Type B pancreatic cell (in vitro differentiated cells): ENCODE measurements around the gene MIPOL1. TPM values are rescaled to one million over a fixed set of nuclear protein-coding genes. Genes with fewer than 3 reads are reported as not detected.
A peak's percentile ranks its signal among the peaks of the same experiment; 100 is the strongest.

Experiments used
- DNase-seq: peaks from one replicate; pipeline ENCODE4 v3.0.0; 2021; ENCODE audit warnings: mixed read lengths; ENCODE audit not compliant: unreplicated experiment; ENCODE audit errors: extremely low spot score
- H3K27ac Mint-ChIP-seq: 2 replicates; pipeline ENCODE4 v1.8.0; 2021; ENCODE audit warnings: mild to moderate bottlenecking, mixed read lengths
- H3K27me3 Mint-ChIP-seq: 2 replicates; pipeline ENCODE4 v1.8.0; 2021; ENCODE audit warnings: mixed read lengths
- H3K36me3 Mint-ChIP-seq: 2 replicates; pipeline ENCODE4 v1.8.0; 2021; ENCODE audit warnings: mixed read lengths
- H3K4me1 Mint-ChIP-seq: one replicate; pipeline ENCODE4 v1.8.0; 2021; ENCODE audit warnings: mixed read lengths; ENCODE audit not compliant: unreplicated experiment
- H3K4me3 Mint-ChIP-seq: 2 replicates; pipeline ENCODE4 v1.8.0; 2021; ENCODE audit warnings: mild to moderate bottlenecking, mixed read lengths
- H3K9me3 Mint-ChIP-seq: 2 replicates; pipeline ENCODE4 v1.8.0; 2021; ENCODE audit warnings: mixed read lengths
- total RNA-seq: library from RNA; stranded (reverse); gene quantifications from 2 replicates; pipeline ENCODE4 v1.2.1, GENCODE V29; 2021; ENCODE audit warnings: low replicate concordance
- TF ChIP-seq, protein P1 (sequence below): fragments of 200-600 bp; sonication (generic); conservative IDR thresholded peaks from 2 replicates; pipeline ENCODE4 v1.5.0; 2021; ENCODE audit warnings: antibody characterized with exemption, mild to moderate bottlenecking

MIPOL1 gene
- total RNA-seq, 1 donor from 2014 or later = 14.5 TPM

DNA sequence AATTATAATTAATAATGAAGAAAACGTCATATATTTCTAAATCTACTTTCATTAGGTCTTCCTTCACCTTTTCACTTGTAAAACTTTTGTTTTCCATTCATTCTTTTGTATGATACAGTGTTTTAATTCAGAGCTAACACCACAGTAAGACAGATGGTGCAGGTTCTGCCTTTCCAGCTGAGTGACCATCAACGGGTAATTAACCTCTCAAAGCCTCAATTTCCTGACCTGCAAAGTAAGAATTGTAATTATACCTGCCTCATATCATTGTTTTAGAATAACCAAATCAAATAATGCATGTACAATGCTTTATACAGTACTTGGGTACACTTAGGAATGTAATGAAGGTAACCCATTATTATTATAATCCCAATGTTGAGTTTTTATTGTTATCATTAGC, 239.8 kb downstream of the MIPOL1 start:
- H3K27ac Mint-ChIP-seq = no peak overlapping the region

DNA sequence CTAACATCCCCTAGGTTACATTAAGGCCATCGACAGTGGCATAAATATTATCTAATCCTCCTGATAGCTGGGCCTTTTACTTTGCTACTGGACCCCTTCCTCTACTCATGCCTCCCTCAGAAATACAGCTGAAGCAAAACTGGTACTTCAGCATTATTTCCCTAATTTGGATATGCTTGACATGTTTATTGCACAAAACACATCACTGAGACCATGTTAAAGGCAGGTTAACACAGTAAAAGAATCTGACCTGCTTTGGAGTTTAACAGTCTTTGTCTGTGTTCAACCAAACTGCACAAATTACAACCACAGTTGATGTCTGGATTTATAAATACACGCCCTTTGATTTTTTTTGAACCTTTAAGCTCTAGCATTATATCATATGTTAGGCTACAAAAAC, 240.7 kb downstream of the MIPOL1 start:
- no peaks in the 10 kb centered on the region for H3K4me1 Mint-ChIP-seq
- no peaks in the 10 kb centered on the region for H3K27me3 Mint-ChIP-seq
- no peak overlapping the region for H3K27ac Mint-ChIP-seq
- H3K9me3 Mint-ChIP-seq = peaks cover 5% of the 10 kb centered on the region
- H3K4me3 Mint-ChIP-seq = no peak overlapping the region
- no peak for DNase-seq
- TF ChIP-seq, protein P1, sequence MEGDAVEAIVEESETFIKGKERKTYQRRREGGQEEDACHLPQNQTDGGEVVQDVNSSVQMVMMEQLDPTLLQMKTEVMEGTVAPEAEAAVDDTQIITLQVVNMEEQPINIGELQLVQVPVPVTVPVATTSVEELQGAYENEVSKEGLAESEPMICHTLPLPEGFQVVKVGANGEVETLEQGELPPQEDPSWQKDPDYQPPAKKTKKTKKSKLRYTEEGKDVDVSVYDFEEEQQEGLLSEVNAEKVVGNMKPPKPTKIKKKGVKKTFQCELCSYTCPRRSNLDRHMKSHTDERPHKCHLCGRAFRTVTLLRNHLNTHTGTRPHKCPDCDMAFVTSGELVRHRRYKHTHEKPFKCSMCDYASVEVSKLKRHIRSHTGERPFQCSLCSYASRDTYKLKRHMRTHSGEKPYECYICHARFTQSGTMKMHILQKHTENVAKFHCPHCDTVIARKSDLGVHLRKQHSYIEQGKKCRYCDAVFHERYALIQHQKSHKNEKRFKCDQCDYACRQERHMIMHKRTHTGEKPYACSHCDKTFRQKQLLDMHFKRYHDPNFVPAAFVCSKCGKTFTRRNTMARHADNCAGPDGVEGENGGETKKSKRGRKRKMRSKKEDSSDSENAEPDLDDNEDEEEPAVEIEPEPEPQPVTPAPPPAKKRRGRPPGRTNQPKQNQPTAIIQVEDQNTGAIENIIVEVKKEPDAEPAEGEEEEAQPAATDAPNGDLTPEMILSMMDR = no peak
- H3K36me3 Mint-ChIP-seq = peaks cover under 1% of the 10 kb centered on the region

More for the DNA sequence above, 239.8 kb downstream of the MIPOL1 start:
- Mint-ChIP-seq H3K36me3 (no peaks in the 10 kb centered on the region), H3K4me3 (no peak overlapping the region), H3K27me3 (no peaks in the 10 kb centered on the region), H3K9me3 (peaks cover 5% of the 10 kb centered on the region), H3K4me1 (no peaks in the 10 kb centered on the region)
- TF ChIP-seq, protein P1 = no peak
- DNase-seq = no peak

DNA sequence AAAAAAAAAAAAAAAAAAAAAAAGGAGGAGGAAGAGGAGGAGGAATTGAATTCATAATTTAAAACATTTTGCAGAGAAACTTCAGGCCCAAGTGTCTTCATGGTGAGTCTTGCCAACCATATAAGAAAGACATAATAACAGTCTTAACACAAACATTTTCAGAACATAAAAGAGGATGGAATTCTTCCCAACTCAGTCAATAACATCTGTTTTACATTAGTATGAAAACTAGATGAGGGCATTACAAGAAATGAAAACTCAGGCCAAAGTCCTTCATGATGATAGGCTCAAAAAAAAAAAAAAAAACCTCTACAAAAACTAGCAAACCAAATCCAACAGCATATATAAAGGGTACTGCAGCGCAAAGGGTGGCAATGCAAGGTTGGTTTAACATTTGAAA, 245.7 kb downstream of the MIPOL1 start:
- TF ChIP-seq, protein P1 = no peak
- Mint-ChIP-seq H3K4me3 (no peak overlapping the region), H3K36me3 (peaks cover 3% of the 10 kb centered on the region), H3K27ac (no peak overlapping the region), H3K9me3 (no peaks in the 10 kb centered on the region), H3K27me3 (no peaks in the 10 kb centered on the region), H3K4me1 (no peaks in the 10 kb centered on the region)
- no peak for DNase-seq

DNA sequence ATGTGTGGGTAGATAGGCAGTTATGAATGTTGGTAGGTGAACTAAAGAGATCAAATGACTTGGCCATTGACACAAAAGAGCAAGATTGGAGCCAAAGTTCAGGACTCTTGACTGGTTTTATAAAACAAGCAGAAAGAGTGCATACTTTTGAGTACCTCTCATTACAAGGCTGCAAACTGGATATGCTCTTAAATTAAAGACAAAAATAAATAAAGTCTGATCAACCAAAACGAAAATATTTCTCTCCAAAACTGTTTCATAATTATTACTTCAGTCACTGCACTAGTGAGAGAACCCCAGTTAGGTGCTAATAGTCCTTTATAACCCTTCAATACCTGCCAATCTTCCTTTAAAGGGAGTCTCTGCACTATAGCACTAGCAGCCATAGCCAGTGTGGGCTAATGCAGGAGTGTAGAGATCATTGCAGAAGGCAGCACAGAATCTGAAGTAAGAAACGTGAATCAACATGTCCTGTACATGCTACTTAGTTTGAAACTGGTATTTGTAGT, 250.2 kb downstream of the MIPOL1 start:
- Mint-ChIP-seq H3K4me3 (no peak overlapping the region), H3K4me1 (peaks cover 6% of the 10 kb centered on the region), H3K27ac (no peak overlapping the region), H3K9me3 (no peaks in the 10 kb centered on the region), H3K27me3 (no peaks in the 10 kb centered on the region), H3K36me3 (peaks cover 3% of the 10 kb centered on the region)
- TF ChIP-seq, protein P1 = no peak
- no peak for DNase-seq

DNA sequence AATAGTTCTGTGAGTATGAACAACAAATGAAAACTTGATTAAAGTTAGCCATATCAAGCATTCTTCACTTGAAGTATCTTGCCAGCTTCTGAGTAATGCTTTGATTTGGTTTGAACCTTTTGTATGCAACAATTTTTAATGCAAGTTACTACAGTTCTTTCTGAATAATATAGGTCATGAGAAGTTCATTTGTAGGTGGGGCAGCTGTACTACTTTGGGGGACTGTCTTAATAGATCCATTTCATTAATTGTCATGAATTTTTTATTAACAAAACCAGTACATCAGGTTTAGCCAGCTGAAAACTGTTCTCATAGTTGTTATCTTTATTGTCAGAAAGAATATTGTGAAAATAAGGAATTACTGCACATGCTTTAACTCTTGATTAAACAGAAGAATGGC, 254.6 kb downstream of the MIPOL1 start:
- H3K36me3 Mint-ChIP-seq = no peaks in the 10 kb centered on the region
- H3K27ac Mint-ChIP-seq = peak overlapping the region; percentile 41
- no peaks in the 10 kb centered on the region for H3K9me3 Mint-ChIP-seq
- H3K4me1 Mint-ChIP-seq = peaks cover 6% of the 10 kb centered on the region
- no peak for DNase-seq
- TF ChIP-seq, protein P1 = no peak
- no peaks in the 10 kb centered on the region for H3K27me3 Mint-ChIP-seq
- H3K4me3 Mint-ChIP-seq = no peak overlapping the region

DNA sequence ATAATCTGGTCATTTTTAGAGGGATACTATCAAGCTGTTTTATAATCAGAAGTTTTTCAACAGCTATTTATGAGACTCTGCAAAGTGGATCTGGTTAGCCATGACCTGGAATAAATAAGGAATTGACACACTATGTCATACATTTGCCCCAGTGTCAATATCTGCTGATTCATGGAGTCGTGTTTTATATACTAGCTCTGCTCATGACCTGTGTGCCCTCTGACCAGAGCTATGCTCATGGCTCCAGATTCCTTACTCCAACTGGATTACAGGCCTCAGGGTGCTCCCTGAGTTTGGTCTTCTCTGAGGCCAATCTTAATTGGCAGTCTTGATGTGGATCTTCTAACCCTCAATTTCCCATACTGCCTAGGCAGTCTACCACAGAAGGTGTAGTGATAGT, 256.2 kb downstream of the MIPOL1 start:
- Mint-ChIP-seq H3K9me3 (no peaks in the 10 kb centered on the region), H3K4me3 (no peak overlapping the region), H3K36me3 (no peaks in the 10 kb centered on the region), H3K27me3 (no peaks in the 10 kb centered on the region), H3K4me1 (peaks cover 6% of the 10 kb centered on the region), H3K27ac (no peak overlapping the region)
- TF ChIP-seq, protein P1 = no peak
- no peak for DNase-seq
